HG02610 (cell line): ENCODE measurements around the gene TMEM52B.
A peak's percentile ranks its signal among the peaks of the same experiment; 100 is the strongest.

Experiments used
- ATAC-seq: cut with Tn5 transposase; IDR thresholded peaks from one replicate; pipeline ENCODE4 v1.9.1; 2021; ENCODE audit warnings: mild to moderate bottlenecking, moderate library complexity; ENCODE audit not compliant: unreplicated experiment

TMEM52B gene

GRCh38 chr12:10178821-10179220 lies at the start of gene TMEM52B:
TMEM52B (plus strand) TSS chr12:10179032; CDS start chr12:10179575, 543 bp downstream.
- no peak for ATAC-seq

DNA sequence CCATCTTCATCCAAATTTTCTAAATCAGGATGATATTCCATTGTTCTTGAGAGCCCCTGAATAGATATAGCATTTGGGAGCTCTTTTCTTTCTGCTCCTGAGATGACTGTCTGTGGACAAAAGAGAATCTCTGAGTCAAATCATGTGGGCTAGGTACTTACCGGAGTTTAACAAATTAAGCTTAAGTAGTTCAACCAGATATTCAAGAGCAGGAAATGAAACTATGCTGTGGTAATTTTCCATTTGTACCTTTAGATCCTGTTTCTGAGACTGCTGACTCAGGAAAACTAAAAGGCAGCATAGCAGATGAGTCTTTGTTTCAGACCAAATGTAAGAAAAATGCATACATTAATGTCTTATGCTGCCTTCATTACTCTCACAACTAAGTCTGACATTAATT lies 48.8 kb upstream of the TMEM52B start, which contains the start of gene CLEC7A:
Gene CLEC7A (minus strand): TSS at position 158 of the 400 bp plus-strand sequence. CDS start 117 bp downstream, at position 41.
- ATAC-seq, result peak; percentile 94

GRCh38 chr12:10131111-10131690 lies 47.6 kb upstream of the TMEM52B start:
- ATAC-seq, result no peak

- no peak for ATAC-seq
Measured at GRCh38 chr12:10132850-10133370, 45.9 kb upstream of the TMEM52B start.

- no peak for ATAC-seq
Measured at GRCh38 chr12:10135126-10135525, 43.7 kb upstream of the TMEM52B start.

- ATAC-seq, result no peak
Measured at GRCh38 chr12:10136637-10137205, 42.1 kb upstream of the TMEM52B start.

- no peak for ATAC-seq
Measured at GRCh38 chr12:10140001-10140400, 38.8 kb upstream of the TMEM52B start.

GRCh38 chr12:10142976-10143589 lies 35.7 kb upstream of the TMEM52B start:
- ATAC-seq, result no peak

GRCh38 chr12:10147714-10148403 lies 31.0 kb upstream of the TMEM52B start:
- ATAC-seq, result peak; percentile 92

- ATAC-seq, result no peak
Measured at GRCh38 chr12:10151621-10152020, 27.2 kb upstream of the TMEM52B start.

- ATAC-seq, result peak; percentile 45
Measured at GRCh38 chr12:10153271-10154144, 25.3 kb upstream of the TMEM52B start.

DNA sequence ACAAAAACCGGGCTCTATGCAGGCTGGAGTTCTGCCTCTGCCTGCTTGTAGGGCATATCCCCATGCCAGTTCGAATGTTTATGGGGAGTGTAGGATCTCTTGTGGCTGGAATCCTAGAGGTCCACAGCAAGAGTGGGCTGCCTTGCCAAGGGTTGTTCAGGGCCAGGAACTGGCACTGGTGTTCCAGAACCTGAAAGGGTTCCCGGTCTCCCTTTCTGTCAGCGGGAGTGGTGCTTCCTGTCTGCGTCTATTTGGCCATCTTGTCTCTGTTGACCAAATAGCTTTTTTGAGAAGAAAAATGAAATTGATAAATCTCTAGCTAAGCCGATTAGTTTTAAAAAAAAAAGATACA lies 24.7 kb upstream of the TMEM52B start:
- ATAC-seq, result peak; percentile 9

DNA sequence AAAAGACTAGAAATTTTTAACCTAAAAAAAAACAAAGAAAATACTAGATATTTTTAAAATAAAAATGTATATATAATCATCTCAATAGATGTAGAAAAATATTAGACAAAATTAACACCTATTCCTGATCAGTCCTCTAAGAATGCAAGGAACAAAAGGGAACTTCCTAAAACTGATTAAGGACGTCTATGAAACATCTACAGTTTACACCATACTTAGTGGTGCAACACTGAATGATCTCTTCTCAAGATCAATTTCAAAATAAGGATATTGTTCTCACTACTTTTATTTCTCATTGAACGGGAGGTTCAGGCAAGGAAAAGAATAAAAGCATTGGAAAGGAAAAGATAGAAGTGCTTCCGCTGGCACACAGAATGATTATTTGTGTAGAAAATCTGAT lies 22.9 kb upstream of the TMEM52B start:
- ATAC-seq, result no peak

- no peak for ATAC-seq
Measured at GRCh38 chr12:10158406-10158805, 20.4 kb upstream of the TMEM52B start.

DNA sequence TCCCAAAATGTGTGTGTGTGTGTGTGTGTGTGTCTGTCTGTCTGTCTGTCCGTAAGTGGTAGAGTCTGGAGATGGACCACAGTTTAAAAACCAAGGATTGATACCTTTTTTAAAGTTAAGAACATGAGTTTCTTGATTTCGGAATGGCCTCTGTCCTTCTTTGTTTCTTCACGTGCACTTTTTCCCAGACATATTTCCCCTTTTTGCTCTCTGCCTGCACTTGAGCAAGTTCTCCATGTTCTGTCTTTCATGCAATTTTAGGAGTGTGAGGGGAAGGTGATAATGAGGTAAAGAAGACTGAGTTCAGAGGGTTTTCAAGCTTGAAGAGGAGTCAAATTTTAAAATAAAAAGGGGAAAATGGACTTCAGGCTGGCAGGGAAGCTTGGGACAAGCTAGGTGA lies 19.6 kb upstream of the TMEM52B start:
- no peak for ATAC-seq

GRCh38 chr12:10160617-10161385 lies 18.0 kb upstream of the TMEM52B start:
- ATAC-seq, result no peak

GRCh38 chr12:10163084-10163483 lies 15.7 kb upstream of the TMEM52B start:
- ATAC-seq, result no peak

- no peak for ATAC-seq
Measured at GRCh38 chr12:10165421-10165820, 13.4 kb upstream of the TMEM52B start.

DNA sequence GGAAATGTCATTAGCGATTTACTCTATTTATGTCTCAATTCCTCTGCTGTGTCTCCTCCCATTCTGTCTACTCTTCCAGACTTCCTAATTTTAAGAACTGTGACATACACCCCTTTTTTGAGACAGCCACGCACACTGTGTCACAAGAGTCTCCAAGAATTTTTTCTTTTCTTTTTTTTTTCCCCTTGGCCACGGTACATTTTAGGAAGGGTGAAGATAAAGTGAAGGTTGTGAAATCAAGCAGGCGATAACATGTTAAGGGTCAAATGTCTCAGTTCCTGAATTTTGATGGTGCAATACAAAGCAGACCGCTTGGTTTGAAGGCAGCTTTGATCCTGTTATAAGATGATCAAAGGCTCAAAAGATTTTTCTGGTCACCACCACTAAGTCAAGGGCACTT lies 11.2 kb upstream of the TMEM52B start:
- no peak for ATAC-seq

GRCh38 chr12:10169104-10169503 lies 9.7 kb upstream of the TMEM52B start:
- no peak for ATAC-seq
